Progenitor cell of endocrine pancreas (in vitro differentiated cells): ENCODE measurements around the gene DGCR8. TPM values are rescaled to one million over a fixed set of nuclear protein-coding genes. Genes with fewer than 3 reads are reported as not detected.

Experiments used
- DNase-seq: peaks from one replicate; pipeline ENCODE4 v3.0.0; 2021; ENCODE audit warnings: low spot score; ENCODE audit not compliant: unreplicated experiment
- H3K27ac Mint-ChIP-seq: 2 replicates; pipeline ENCODE4 v1.8.0; 2021; ENCODE audit warnings: mild to moderate bottlenecking, moderate library complexity, mixed read lengths
- H3K27me3 Mint-ChIP-seq: 2 replicates; pipeline ENCODE4 v1.8.0; 2021; ENCODE audit warnings: mixed read lengths
- H3K36me3 Mint-ChIP-seq: 2 replicates; pipeline ENCODE4 v1.8.0; 2022; ENCODE audit warnings: mixed read lengths; ENCODE audit not compliant: insufficient read depth
- H3K4me1 Mint-ChIP-seq: 2 replicates; pipeline ENCODE4 v1.8.0; 2021; ENCODE audit warnings: low read depth, mixed read lengths
- H3K4me3 Mint-ChIP-seq: 2 replicates; pipeline ENCODE4 v1.8.0; 2021; ENCODE audit warnings: low read depth, mild to moderate bottlenecking, moderate library complexity, mixed read lengths
- H3K9me3 Mint-ChIP-seq: 2 replicates; pipeline ENCODE4 v1.8.0; 2021; ENCODE audit warnings: low read depth, mixed read lengths
- CTCF ChIP-seq: fragments of 200-600 bp; sonication (generic); IDR thresholded peaks from one replicate; pipeline ENCODE4 v1.5.0; 2021; ENCODE audit warnings: antibody characterized with exemption, mild to moderate bottlenecking; ENCODE audit not compliant: unreplicated experiment
- total RNA-seq: library from RNA; stranded (reverse); gene quantifications from 2 replicates; pipeline ENCODE4 v1.2.1, GENCODE V29; 2021

The DGCR8 gene
- total RNA-seq, 1 donor from 2014 or later, result 75.8 TPM

GRCh38 chr22:20130731-20131596, 50.9 kb downstream of the DGCR8 start:
- H3K27me3 Mint-ChIP-seq, result no peaks in the 10 kb centered on the region
- peaks cover 4% of the 10 kb centered on the region for H3K4me1 Mint-ChIP-seq
- H3K4me3 Mint-ChIP-seq, result peak overlapping the region; percentile 69
- TF ChIP-seq CTCF, result no peak
- DNase-seq, result peak; percentile 47
- no peaks in the 10 kb centered on the region for H3K9me3 Mint-ChIP-seq
- H3K36me3 Mint-ChIP-seq, result peaks cover 8% of the 10 kb centered on the region
- no peak overlapping the region for H3K27ac Mint-ChIP-seq

GRCh38 chr22:20131597-20131858, 51.5 kb downstream of the DGCR8 start, which contains the start of gene ZDHHC8:
TSS of gene ZDHHC8 (plus strand) at chr22:20131804. CDS start at chr22:20131948, 144 bp downstream.
- no peak for TF ChIP-seq CTCF
- H3K9me3 Mint-ChIP-seq, result no peaks in the 10 kb centered on the region
- peaks cover 6% of the 10 kb centered on the region for H3K36me3 Mint-ChIP-seq
- peak within 1 kb of the TSS; percentile 69 for H3K4me3 Mint-ChIP-seq
- H3K4me1 Mint-ChIP-seq, result peaks cover 4% of the 10 kb centered on the region
- no peak within 1 kb of the TSS for H3K27ac Mint-ChIP-seq
- no peaks in the 10 kb centered on the region for H3K27me3 Mint-ChIP-seq
- DNase-seq, result no peak

GRCh38 chr22:20131859-20132685, 52.0 kb downstream of the DGCR8 start:
- Mint-ChIP-seq H3K4me3 (peak overlapping the region; percentile 68), H3K27ac (no peak overlapping the region), H3K27me3 (no peaks in the 10 kb centered on the region), H3K4me1 (peaks cover 4% of the 10 kb centered on the region), H3K36me3 (peaks cover 5% of the 10 kb centered on the region), H3K9me3 (no peaks in the 10 kb centered on the region)
- DNase-seq, result no peak
- TF ChIP-seq CTCF, result no peak

GRCh38 chr22:20132686-20133246, 52.7 kb downstream of the DGCR8 start:
- no peak for DNase-seq
- TF ChIP-seq CTCF, result no peak
- Mint-ChIP-seq H3K27me3 (no peaks in the 10 kb centered on the region), H3K9me3 (no peaks in the 10 kb centered on the region), H3K4me1 (peaks cover 4% of the 10 kb centered on the region), H3K27ac (no peak overlapping the region), H3K4me3 (peak overlapping the region; percentile 68), H3K36me3 (peaks cover 2% of the 10 kb centered on the region)

GRCh38 chr22:20133930-20134549, 54.0 kb downstream of the DGCR8 start:
- no peak for TF ChIP-seq CTCF
- Mint-ChIP-seq H3K36me3 (no peaks in the 10 kb centered on the region), H3K27me3 (no peaks in the 10 kb centered on the region), H3K27ac (no peak overlapping the region), H3K9me3 (no peaks in the 10 kb centered on the region), H3K4me3 (peak overlapping the region; percentile 59), H3K4me1 (peaks cover 4% of the 10 kb centered on the region)
- DNase-seq, result no peak
